Measurements from ENCODE around the gene HAUS1. TPM values are rescaled to one million over a fixed set of nuclear protein-coding genes. Genes with fewer than 3 reads are reported as not detected.

Gene HAUS1
- total and polyA plus RNA-seq, 2 of the 4 experiments (the other 2 are of a cell fraction) = 25.3 to 33.4 TPM

GRCh38 chr18:46070232-46070631, 34.0 kb upstream of the HAUS1 start:
- H4K8ac ChIP-seq (ENCODE audit: low read depth in 2 of 2, low read length in 2 of 2) = peak overlapping the region in 1 of 2 experiments; percentile 38; a peak in 2 of 4 replicates
- H3K9me3 ChIP-seq (ENCODE audit: control insufficient read depth, insufficient read depth, low read length) = no peaks in the 10 kb centered on the region
- ChIA-PET POLR2A (ENCODE audit: unreplicated experiment) (no interaction called here), CTCF (no interaction called here)
- DNase-seq (no peak), ATAC-seq (ENCODE audit: low read depth) (no peak)
- H4K20me1 ChIP-seq (ENCODE audit: insufficient read depth, low read length) = no peaks in the 10 kb centered on the region; the same call in 1 of the 2 replicates
- H2AK5ac ChIP-seq (ENCODE audit: low read depth, low read length) = peak overlapping the region; percentile 57; the same call in 1 of the 2 replicates
- H3K4me1 ChIP-seq (ENCODE audit: control insufficient read depth, insufficient read depth, low read length) = peaks cover 18% of the 10 kb centered on the region
- peak overlapping the region; percentile 74 for H3K18ac ChIP-seq (ENCODE audit: low read depth, low read length)
- intact Hi-C loops (cut with micrococcal nuclease) (loop anchor here (5.0 kb wide), 1 partner anchor 143 kb away; no protein-coding TSS in a partner anchor), dilution Hi-C loops (cut with HindIII; ENCODE audit: low sequenced_read_pairs, unreplicated experiment) (no loop called here), in situ Hi-C loops (cut with MboI; ENCODE audit: low sequenced_read_pairs) (loop anchor here (5.0 to 10.0 kb wide), 2 partner anchors 93 to 405 kb away; no protein-coding TSS in a partner anchor)
- peak overlapping the region; percentile 12 for H2BK120ac ChIP-seq (ENCODE audit: low read depth, low read length)
- H2BK5ac ChIP-seq (ENCODE audit: low read depth, low read length, poor library complexity, severe bottlenecking) = peak overlapping the region; percentile 84
- peak overlapping the region; percentile 87 for H2AK9ac ChIP-seq (replicated peaks; ENCODE audit: low read depth, low read length, poor library complexity)
- H3K79me1 ChIP-seq (ENCODE audit: low read depth in 1 of 2, low read length in 2 of 2) = peaks cover 7 to 47% of the 10 kb centered on the region in 2 experiments; a peak in 3 of 4 replicates
- H2AFZ ChIP-seq (replicated peaks; ENCODE audit: low read length, poor library complexity) = no peak overlapping the region
- no peak overlapping the region for H3K4me3 ChIP-seq (ENCODE audit: insufficient read depth, low read depth, low read length)
- no CpG with 5 or more reads among the region's 6 CpGs for WGBS, 2 experiments (ENCODE audit: extremely low coverage in 2 of 2, insufficient read length in 1 of 2)
- H3K9me1 ChIP-seq (ENCODE audit: insufficient read depth, low read length) = peaks cover 6% of the 10 kb centered on the region
- H3K4me2 ChIP-seq (ENCODE audit: low read depth, low read length) = no peak overlapping the region
- no peaks in the 10 kb centered on the region for H3K36me3 ChIP-seq (ENCODE audit: control insufficient read depth, insufficient read depth, low read length)
- no peak overlapping the region; the same call in 2 of the 3 replicates for H2BK15ac ChIP-seq (ENCODE audit: low read depth, low read length)
- H3K27me3 ChIP-seq (ENCODE audit: control insufficient read depth, insufficient read depth, low read length) = no peaks in the 10 kb centered on the region
- no TSS peak for BruUV-seq (replicated peaks)
- H4K5ac ChIP-seq (ENCODE audit: low read depth, low read length) = peak overlapping the region; percentile 58; the same call in 1 of the 2 replicates
- peak overlapping the region; percentile 1 for H3K4ac ChIP-seq (ENCODE audit: low read depth, low read length)
- peak overlapping the region; percentile 38; the same call in 1 of the 2 replicates for H4K91ac ChIP-seq (ENCODE audit: insufficient read depth, low read depth, low read length)
- H3K14ac ChIP-seq (replicated peaks; ENCODE audit: low read depth, low read length) = 0 out of 2 replicates have a peak overlapping the region, but pooled peaks have one; percentile 11
- no peak overlapping the region for H3K56ac ChIP-seq (ENCODE audit: extremely low read depth, insufficient read depth, low read length)
- H3K23ac ChIP-seq (ENCODE audit: low read depth, low read length) = peak overlapping the region; percentile 6
- TF ChIP-seq RFX5 (IDR thresholded peaks at IDR 0.05; ENCODE audit: low read depth, low read length) = no peak
- TF ChIP-seq FOS (IDR thresholded peaks at IDR 0.05; ENCODE audit: low read depth, low read length) = no peak
- TF ChIP-seq RCOR1 (IDR thresholded peaks at IDR 0.05; ENCODE audit: insufficient replicate concordance, low read length) = no peak
- TF ChIP-seq RAD21 (IDR thresholded peaks at IDR 0.05; ENCODE audit: low read length) = no peak
- TF ChIP-seq USF2 (IDR thresholded peaks at IDR 0.05; ENCODE audit: low read depth, low read length) = no peak
- TF ChIP-seq CEBPB (IDR thresholded peaks at IDR 0.05; ENCODE audit: low read depth, low read length) = no peak
- no peak for TF ChIP-seq CHD1 (IDR thresholded peaks at IDR 0.05; ENCODE audit: low read depth, low read length)
- TF ChIP-seq MAFK (IDR thresholded peaks at IDR 0.05; ENCODE audit: low read depth, low read length) = no peak
- no peak for TF ChIP-seq CTCF (conservative IDR thresholded peaks at IDR 0.05; ENCODE audit: low read depth, low read length)
- TF ChIP-seq POLR2A (IDR thresholded peaks at IDR 0.05; ENCODE audit: low read depth, low read length) = no peak
- no peak for TF ChIP-seq NFE2L2 (IDR thresholded peaks at IDR 0.05; ENCODE audit: low read depth, low read length)
- no peak for TF ChIP-seq MXI1 (IDR thresholded peaks at IDR 0.05; ENCODE audit: borderline replicate concordance, low read depth, low read length)
- no peak for TF ChIP-seq SMC3 (IDR thresholded peaks at IDR 0.05; ENCODE audit: low read depth, low read length)
- no peak for TF ChIP-seq MAZ (IDR thresholded peaks at IDR 0.05; ENCODE audit: borderline replicate concordance, low read depth, low read length)
- TF ChIP-seq BHLHE40 (IDR thresholded peaks at IDR 0.05; ENCODE audit: low read depth, low read length) = no peak
- no peak for TF ChIP-seq ELK1 (IDR thresholded peaks at IDR 0.05; ENCODE audit: borderline replicate concordance, low read depth, low read length)
- H3K27ac ChIP-seq (ENCODE audit: insufficient read depth, low read length) = no peak overlapping the region
- H3K9ac ChIP-seq (ENCODE audit: low read depth, low read length) = no peak overlapping the region
- peak overlapping the region; percentile 78 for H2BK20ac ChIP-seq (ENCODE audit: low read depth, low read length)

All from IMR-90 (cell line).